ENCODE results near the gene NKD2.
"Not testable (repeated sequence)": the region's sequence is repeated elsewhere in the genome, so short reads cannot be mapped to it uniquely, and the experiment has no call there.

The NKD2 gene

GRCh38 chr5:1008451-1009358, at the start of gene NKD2:
NKD2 (plus strand) TSS chr5:1008802; CDS start chr5:1009058, 256 bp downstream.
- peak within 1 kb of the TSS; percentile 4 for H3K4me3 ChIP-seq (ENCODE audit: low read depth, low read length)

GRCh38 chr5:959581-960531, 48.7 kb upstream of the NKD2 start:
- no peak overlapping the region for H3K4me3 ChIP-seq (ENCODE audit: low read depth, low read length)

- no peak overlapping the region for H3K4me3 ChIP-seq (ENCODE audit: low read depth, low read length)
Measured at GRCh38 chr5:960551-960950, 48.1 kb upstream of the NKD2 start.

- H3K4me3 ChIP-seq (ENCODE audit: low read depth, low read length): no peak overlapping the region
Measured at GRCh38 chr5:961002-961710, 47.4 kb upstream of the NKD2 start.

GRCh38 chr5:961711-962240, 46.8 kb upstream of the NKD2 start:
- H3K4me3 ChIP-seq (ENCODE audit: low read depth, low read length): no peak overlapping the region

- no peak overlapping the region for H3K4me3 ChIP-seq (ENCODE audit: low read depth, low read length)
Measured at GRCh38 chr5:962386-962785, 46.2 kb upstream of the NKD2 start.

GRCh38 chr5:962801-963200, 45.8 kb upstream of the NKD2 start:
- H3K4me3 ChIP-seq (ENCODE audit: low read depth, low read length): no peak overlapping the region

GRCh38 chr5:963310-963672, 45.3 kb upstream of the NKD2 start:
- H3K4me3 ChIP-seq (ENCODE audit: low read depth, low read length): no peak overlapping the region

- H3K4me3 ChIP-seq (ENCODE audit: low read depth, low read length): no peak overlapping the region
Measured at GRCh38 chr5:963673-964531, 44.7 kb upstream of the NKD2 start.

GRCh38 chr5:964821-965220, 43.8 kb upstream of the NKD2 start:
- H3K4me3 ChIP-seq (ENCODE audit: low read depth, low read length): no peak overlapping the region

GRCh38 chr5:965604-966344, 42.8 kb upstream of the NKD2 start:
- H3K4me3 ChIP-seq (ENCODE audit: low read depth, low read length): no peak overlapping the region

GRCh38 chr5:966345-966710, 42.3 kb upstream of the NKD2 start:
- H3K4me3 ChIP-seq (ENCODE audit: low read depth, low read length): no peak overlapping the region

GRCh38 chr5:966941-967340, 41.7 kb upstream of the NKD2 start:
- H3K4me3 ChIP-seq (ENCODE audit: low read depth, low read length): no peak overlapping the region

GRCh38 chr5:968881-969280, 39.7 kb upstream of the NKD2 start:
- no peak overlapping the region for H3K4me3 ChIP-seq (ENCODE audit: low read depth, low read length)

- no peak overlapping the region for H3K4me3 ChIP-seq (ENCODE audit: low read depth, low read length)
Measured at GRCh38 chr5:969408-969839, 39.2 kb upstream of the NKD2 start.

- not testable (repeated sequence) for H3K4me3 ChIP-seq (ENCODE audit: low read depth, low read length)
Measured at GRCh38 chr5:972575-972974, 36.0 kb upstream of the NKD2 start.

- no peak overlapping the region for H3K4me3 ChIP-seq (ENCODE audit: low read depth, low read length)
Measured at GRCh38 chr5:976849-977751, 31.5 kb upstream of the NKD2 start.

GRCh38 chr5:978054-978453, 30.5 kb upstream of the NKD2 start:
- no peak overlapping the region for H3K4me3 ChIP-seq (ENCODE audit: low read depth, low read length)
